AG04449 (cell line): Measurements from ENCODE around the gene CLDN9.

Experiments used
- CTCF ChIA-PET: fragments of 350-600 bp; formaldehyde crosslinking; extraction: SDS; loops from one replicate; lab custom pipeline; 2021; ENCODE audit warnings: antibody characterized with exemption; lab: Yijun Ruan, JAX
- POLR2A ChIA-PET: fragments of 400-600, 350-600 bp; formaldehyde crosslinking; extraction: SDS; loops from one replicate; lab custom pipeline; 2020; ENCODE audit warnings: antibody characterized with exemption, inconsistent platforms; lab: Yijun Ruan, JAX
- DNase-seq: peaks from one replicate; pipeline ENCODE4 v3.0.0-alpha.2; 2010; ENCODE audit warnings: low read depth, low spot score
- H3K4me3 ChIP-seq: 2 replicates; pipeline ENCODE4 v1.5.1; 2011; ENCODE audit warnings: low read depth, mild to moderate bottlenecking, control low read depth, low read length
- TF ChIP-seq, protein P1 (sequence below): IDR thresholded peaks from one replicate; pipeline ENCODE4 v1.5.1; 2011; ENCODE audit warnings: mild to moderate bottlenecking, moderate library complexity, low read length, control low read depth, inconsistent platforms; ENCODE audit not compliant: insufficient read depth; ENCODE audit errors: missing control alignments

CLDN9 gene

GRCh38 chr16:3062553-3062952 is 49.8 kb downstream of the CLDN9 start:
- H3K4me3 ChIP-seq: no peak overlapping the region
- POLR2A ChIA-PET: no interaction called here
- TF ChIP-seq, protein P1, sequence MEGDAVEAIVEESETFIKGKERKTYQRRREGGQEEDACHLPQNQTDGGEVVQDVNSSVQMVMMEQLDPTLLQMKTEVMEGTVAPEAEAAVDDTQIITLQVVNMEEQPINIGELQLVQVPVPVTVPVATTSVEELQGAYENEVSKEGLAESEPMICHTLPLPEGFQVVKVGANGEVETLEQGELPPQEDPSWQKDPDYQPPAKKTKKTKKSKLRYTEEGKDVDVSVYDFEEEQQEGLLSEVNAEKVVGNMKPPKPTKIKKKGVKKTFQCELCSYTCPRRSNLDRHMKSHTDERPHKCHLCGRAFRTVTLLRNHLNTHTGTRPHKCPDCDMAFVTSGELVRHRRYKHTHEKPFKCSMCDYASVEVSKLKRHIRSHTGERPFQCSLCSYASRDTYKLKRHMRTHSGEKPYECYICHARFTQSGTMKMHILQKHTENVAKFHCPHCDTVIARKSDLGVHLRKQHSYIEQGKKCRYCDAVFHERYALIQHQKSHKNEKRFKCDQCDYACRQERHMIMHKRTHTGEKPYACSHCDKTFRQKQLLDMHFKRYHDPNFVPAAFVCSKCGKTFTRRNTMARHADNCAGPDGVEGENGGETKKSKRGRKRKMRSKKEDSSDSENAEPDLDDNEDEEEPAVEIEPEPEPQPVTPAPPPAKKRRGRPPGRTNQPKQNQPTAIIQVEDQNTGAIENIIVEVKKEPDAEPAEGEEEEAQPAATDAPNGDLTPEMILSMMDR: no peak
- no peak for DNase-seq
- CTCF ChIA-PET: interaction anchor here (1.4 to 4.6 kb wide), 4 partner anchors 18 to 66 kb away, joined by 3 to 26 read pairs (median 6); no protein-coding TSS in a partner anchor

GRCh38 chr16:3063625-3064386 is 51.1 kb downstream of the CLDN9 start:
- no peak overlapping the region for H3K4me3 ChIP-seq
- POLR2A ChIA-PET: no interaction called here
- CTCF ChIA-PET: interaction anchor here (0.6 to 4.6 kb wide), 8 partner anchors 16 to 286 kb away, joined by 3 to 26 read pairs (median 4); partner anchors contain the start of gene ZSCAN10
- TF ChIP-seq, protein P1: no peak
- no peak for DNase-seq
